GM13976 (cell line): ENCODE measurements around the gene SLC35E1.

ENCODE experiments used
- DNase-seq: peaks from one replicate; pipeline ENCODE4 v3.0.0; 2012; ENCODE audit warnings: low spot score
- in situ Hi-C: fragments of 300-500 bp; cut with MboI; formaldehyde crosslinking; loops from one replicate; pipeline ENCODE4 v1.12.0; 2022; ENCODE audit warnings: low sequenced_read_pairs, mixed read lengths, inconsistent platforms; ENCODE audit not compliant: unreplicated experiment
- TF ChIP-seq, protein P1 (sequence below): IDR thresholded peaks from 2 replicates; pipeline ENCODE4 v1.5.1; 2012; ENCODE audit warnings: borderline replicate concordance, mild to moderate bottlenecking; ENCODE audit not compliant: insufficient read depth; ENCODE audit errors: extremely low read depth, missing control alignments, control extremely low read depth

The SLC35E1 gene

GRCh38 chr19:16572332-16573211 lies at the start of gene SLC35E1:
SLC35E1 (minus strand) TSS chr19:16572415; CDS start chr19:16572364, 51 bp downstream.
- in situ Hi-C loops, result no loop called here
- peak; percentile 100 for DNase-seq
- TF ChIP-seq, protein P1, sequence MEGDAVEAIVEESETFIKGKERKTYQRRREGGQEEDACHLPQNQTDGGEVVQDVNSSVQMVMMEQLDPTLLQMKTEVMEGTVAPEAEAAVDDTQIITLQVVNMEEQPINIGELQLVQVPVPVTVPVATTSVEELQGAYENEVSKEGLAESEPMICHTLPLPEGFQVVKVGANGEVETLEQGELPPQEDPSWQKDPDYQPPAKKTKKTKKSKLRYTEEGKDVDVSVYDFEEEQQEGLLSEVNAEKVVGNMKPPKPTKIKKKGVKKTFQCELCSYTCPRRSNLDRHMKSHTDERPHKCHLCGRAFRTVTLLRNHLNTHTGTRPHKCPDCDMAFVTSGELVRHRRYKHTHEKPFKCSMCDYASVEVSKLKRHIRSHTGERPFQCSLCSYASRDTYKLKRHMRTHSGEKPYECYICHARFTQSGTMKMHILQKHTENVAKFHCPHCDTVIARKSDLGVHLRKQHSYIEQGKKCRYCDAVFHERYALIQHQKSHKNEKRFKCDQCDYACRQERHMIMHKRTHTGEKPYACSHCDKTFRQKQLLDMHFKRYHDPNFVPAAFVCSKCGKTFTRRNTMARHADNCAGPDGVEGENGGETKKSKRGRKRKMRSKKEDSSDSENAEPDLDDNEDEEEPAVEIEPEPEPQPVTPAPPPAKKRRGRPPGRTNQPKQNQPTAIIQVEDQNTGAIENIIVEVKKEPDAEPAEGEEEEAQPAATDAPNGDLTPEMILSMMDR, result no peak

GRCh38 chr19:16621165-16621800 lies 49.1 kb upstream of the SLC35E1 start:
- in situ Hi-C loops, result no loop called here
- no peak for DNase-seq
- TF ChIP-seq, protein P1, result no peak

- in situ Hi-C loops, result no loop called here
- TF ChIP-seq, protein P1, result no peak
- no peak for DNase-seq
Observed at GRCh38 chr19:16620584-16620983, 48.4 kb upstream of the SLC35E1 start.

DNA sequence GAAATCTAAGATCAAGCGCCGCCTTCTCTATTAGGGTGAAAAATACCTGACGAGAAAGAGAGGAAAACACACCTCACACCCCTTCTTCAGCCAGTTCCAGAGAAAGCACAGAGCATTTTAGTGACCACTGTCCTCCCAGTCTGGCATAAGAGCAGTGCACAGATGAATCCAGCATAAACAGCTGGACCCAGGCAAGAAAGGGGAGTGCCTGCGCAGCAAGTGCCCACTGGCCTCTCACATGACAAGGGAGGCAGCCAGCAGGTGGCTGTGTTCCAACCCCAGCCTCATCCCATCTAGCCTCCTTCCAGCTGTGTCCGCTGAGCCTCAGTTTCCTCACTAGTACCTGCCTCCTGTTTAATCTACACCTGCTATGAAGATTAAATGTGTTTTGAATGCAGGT lies 47.8 kb upstream of the SLC35E1 start:
- in situ Hi-C loops, result no loop called here
- TF ChIP-seq, protein P1, result no peak
- DNase-seq, result no peak

GRCh38 chr19:16619457-16619856 lies 47.2 kb upstream of the SLC35E1 start:
- in situ Hi-C loops, result no loop called here
- TF ChIP-seq, protein P1, result no peak
- DNase-seq, result no peak

- DNase-seq, result no peak
- in situ Hi-C loops, result no loop called here
- TF ChIP-seq, protein P1, result no peak
Observed at GRCh38 chr19:16618248-16618647, 46.0 kb upstream of the SLC35E1 start.
